Upper lobe of left lung (tissue), 6 donors: Measurements from ENCODE around the gene RHOU. TPM values are rescaled to one million over a fixed set of nuclear protein-coding genes. Genes with fewer than 3 reads are reported as not detected.

ENCODE experiments used
- ATAC-seq, 2 donors: fragments of 200-7000 bp; cut with Tn5 transposase; one replicate each; pipeline ENCODE4 v1.9.1; 2022; ENCODE audit warnings: mild to moderate bottlenecking in 2 of 2, moderate library complexity in 2 of 2; ENCODE audit not compliant: low FRiP score in 2 of 2
- DNase-seq, 2 donors: peaks; one replicate each; pipeline ENCODE4 v3.0.0-alpha.2; 2019 to 2020
- H3K27ac ChIP-seq, 4 donors: fragments of 200-600 bp; sonication (generic); one replicate each; pipeline ENCODE4 v1.5.1; 2016 to 2019
- H3K27me3 ChIP-seq, 4 donors: fragments of 200-600 bp; sonication (generic); one replicate each; pipeline ENCODE4 v1.5.1; 2017 to 2019
- H3K36me3 ChIP-seq, 4 donors: fragments of 200-600 bp; sonication (generic); one replicate each; pipeline ENCODE4 v1.5.1; 2016 to 2019
- H3K4me1 ChIP-seq, 4 donors: fragments of 200-600 bp; sonication (generic); one replicate each; pipeline ENCODE4 v1.5.1; 2018 to 2019
- H3K4me3 ChIP-seq, 4 donors: fragments of 200-600 bp; sonication (generic); one replicate each; pipeline ENCODE4 v1.5.1; 2017 to 2019; ENCODE audit warnings: mild to moderate bottlenecking in 2 of 4, moderate library complexity in 1 of 4
- H3K9me3 ChIP-seq, 4 donors: fragments of 200-600 bp; sonication (generic); one replicate each; pipeline ENCODE4 v1.5.1; 2018 to 2019
- EP300 ChIP-seq, 4 donors: sonication (generic); formaldehyde crosslinking; IDR thresholded peaks; one replicate each; pipeline ENCODE4 v1.5.1; 2017; ENCODE audit warnings: antibody characterized with exemption in 4 of 4, control low read depth in 2 of 4
- POLR2A ChIP-seq, 4 donors: fragments of 450-650 bp; IDR thresholded peaks; one replicate each; pipeline ENCODE4 v1.5.1; 2016 to 2017; ENCODE audit warnings: antibody characterized with exemption in 4 of 4, mild to moderate bottlenecking in 2 of 4
- POLR2AphosphoS5 ChIP-seq, 2 donors: sonication (generic); formaldehyde crosslinking; IDR thresholded peaks; one replicate each; pipeline ENCODE4 v1.5.1; 2017; ENCODE audit warnings: antibody characterized with exemption in 2 of 2
- WGBS, 2 donors: methylation state at CpG; one replicate each; pipeline ENCODE4 v1.1.5; 2017 to 2018; 5-methylcytosine and 5-hydroxymethylcytosine counted together
- total RNA-seq, 6 donors: library from RNA; depleted of rRNA in 4 of 6; stranded (reverse); fragments of >200 nt in 4 of 6; gene quantifications; one replicate each; pipeline versions ENCODE4 v1.1.0 to v1.2.1, GENCODE V29; 2016 to 2021
- TF ChIP-seq, protein P1 (sequence below), 6 experiments: fragments of 450-650 bp in 4 of 6; fragments of 200-600 bp in 2 of 6; sonication (generic) in 2 of 6; IDR thresholded peaks; one replicate each; pipeline ENCODE4 v1.5.1; 2016 to 2019; ENCODE audit warnings: antibody characterized with exemption in 6 of 6
- donor health status: DM: no; HTN: no; CAD: no; lungs with moderate emphysema.
- donor health status: DM: no; HTN: yes; CAD: no; lungs with severe emphysema.

Gene RHOU
- total RNA-seq, 6 donors from 2014 or later, result 11.0 to 44.9 (median 18.7) TPM

DNA sequence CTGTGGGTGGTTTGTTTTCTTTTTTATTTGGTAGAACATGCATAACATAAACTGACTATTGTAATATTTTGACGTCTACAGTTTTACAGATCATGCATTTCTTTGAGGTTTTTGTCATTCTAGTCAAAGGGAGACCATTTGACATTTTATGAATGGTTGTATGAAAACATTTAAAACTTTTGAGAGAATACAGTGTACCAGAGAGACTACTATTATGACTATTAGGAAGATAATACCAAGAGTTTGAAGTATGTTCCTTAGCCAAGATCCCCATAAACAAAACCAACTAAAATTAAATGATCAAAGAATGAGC, 37.3 kb upstream of the RHOU start:
- TF ChIP-seq POLR2AphosphoS5 (IDR thresholded peaks at IDR 0.05) (no peak), EP300 (IDR thresholded peaks at IDR 0.05) (no peak), POLR2A (IDR thresholded peaks at IDR 0.05) (no peak)
- TF ChIP-seq, protein P1, sequence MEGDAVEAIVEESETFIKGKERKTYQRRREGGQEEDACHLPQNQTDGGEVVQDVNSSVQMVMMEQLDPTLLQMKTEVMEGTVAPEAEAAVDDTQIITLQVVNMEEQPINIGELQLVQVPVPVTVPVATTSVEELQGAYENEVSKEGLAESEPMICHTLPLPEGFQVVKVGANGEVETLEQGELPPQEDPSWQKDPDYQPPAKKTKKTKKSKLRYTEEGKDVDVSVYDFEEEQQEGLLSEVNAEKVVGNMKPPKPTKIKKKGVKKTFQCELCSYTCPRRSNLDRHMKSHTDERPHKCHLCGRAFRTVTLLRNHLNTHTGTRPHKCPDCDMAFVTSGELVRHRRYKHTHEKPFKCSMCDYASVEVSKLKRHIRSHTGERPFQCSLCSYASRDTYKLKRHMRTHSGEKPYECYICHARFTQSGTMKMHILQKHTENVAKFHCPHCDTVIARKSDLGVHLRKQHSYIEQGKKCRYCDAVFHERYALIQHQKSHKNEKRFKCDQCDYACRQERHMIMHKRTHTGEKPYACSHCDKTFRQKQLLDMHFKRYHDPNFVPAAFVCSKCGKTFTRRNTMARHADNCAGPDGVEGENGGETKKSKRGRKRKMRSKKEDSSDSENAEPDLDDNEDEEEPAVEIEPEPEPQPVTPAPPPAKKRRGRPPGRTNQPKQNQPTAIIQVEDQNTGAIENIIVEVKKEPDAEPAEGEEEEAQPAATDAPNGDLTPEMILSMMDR (IDR thresholded peaks at IDR 0.05), result no peak
- Histone ChIP-seq H3K27me3 (no peaks in the 10 kb centered on the region), H3K36me3 (no peaks in the 10 kb centered on the region), H3K9me3 (peaks cover 0 to 3% (median 0%) of the 10 kb centered on the region in 4 donors), H3K4me3 (no peak overlapping the region), H3K27ac (no peak overlapping the region), H3K4me1 (no peaks in the 10 kb centered on the region)
- ATAC-seq (no peak), DNase-seq (no peak)
- WGBS, 2 donors, result 67 to 79% methylated on average over 1 of the region's 1 CpG

DNA sequence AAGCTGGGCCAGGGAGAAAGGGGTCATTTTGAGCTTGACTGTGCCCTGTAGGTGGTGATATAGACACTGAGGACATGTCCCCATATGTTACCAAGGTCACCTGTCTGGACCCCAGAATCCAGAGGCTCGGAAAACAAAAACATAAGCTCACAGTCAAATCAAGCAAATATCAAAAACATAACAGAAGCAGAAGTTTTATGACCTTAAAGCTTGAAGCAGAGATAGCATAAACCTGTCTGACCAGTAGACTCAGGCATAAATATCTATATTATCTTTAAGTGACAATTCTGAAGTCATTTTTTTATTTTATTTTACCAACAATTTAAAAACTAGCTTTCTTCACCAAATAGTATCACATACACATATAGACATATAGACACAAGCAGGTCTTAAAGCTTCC, 32.8 kb upstream of the RHOU start:
- no peak overlapping the region for H3K27ac ChIP-seq
- no peak for DNase-seq
- TF ChIP-seq POLR2AphosphoS5 (IDR thresholded peaks at IDR 0.05), result no peak
- no peak for TF ChIP-seq EP300 (IDR thresholded peaks at IDR 0.05)
- TF ChIP-seq, protein P1 (IDR thresholded peaks at IDR 0.05), result no peak
- TF ChIP-seq POLR2A (IDR thresholded peaks at IDR 0.05), result no peak
- 100% methylated on average over 1 of the region's 1 CpG for WGBS, 2 donors
- peaks cover 0 to 3% (median 0%) of the 10 kb centered on the region in 4 donors for H3K9me3 ChIP-seq
- H3K4me1 ChIP-seq, result no peaks in the 10 kb centered on the region
- no peak for ATAC-seq
- no peak overlapping the region for H3K4me3 ChIP-seq
- H3K36me3 ChIP-seq, result no peaks in the 10 kb centered on the region
- H3K27me3 ChIP-seq, result no peaks in the 10 kb centered on the region

DNA sequence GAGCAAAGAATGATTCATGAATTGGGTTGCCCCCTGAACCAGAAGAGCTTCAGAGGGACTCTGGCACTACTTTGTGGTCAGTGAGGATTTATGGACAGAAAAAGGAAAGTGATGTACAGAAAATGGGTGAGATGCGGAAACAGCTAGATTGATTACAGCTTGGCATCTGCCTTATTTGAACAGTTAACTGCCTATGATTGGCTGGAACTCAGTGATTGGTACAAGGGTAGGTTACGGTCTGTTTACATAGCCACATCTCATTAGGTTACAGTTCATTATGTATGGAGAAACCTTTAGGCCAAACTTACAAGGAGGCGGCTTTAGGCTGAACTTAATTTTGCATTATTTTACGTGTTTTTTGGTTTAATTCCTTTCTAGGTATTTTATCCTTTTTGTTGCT, 29.0 kb upstream of the RHOU start:
- TF ChIP-seq, protein P1 (IDR thresholded peaks at IDR 0.05), result no peak
- TF ChIP-seq POLR2A (IDR thresholded peaks at IDR 0.05) (no peak), POLR2AphosphoS5 (IDR thresholded peaks at IDR 0.05) (no peak), EP300 (IDR thresholded peaks at IDR 0.05) (no peak)
- no peaks in the 10 kb centered on the region for H3K36me3 ChIP-seq
- WGBS, 2 donors, result 95 to 97% methylated on average over 4 of the region's 4 CpGs
- H3K4me1 ChIP-seq, result no peaks in the 10 kb centered on the region
- peaks cover 0 to 3% (median 0%) of the 10 kb centered on the region in 4 donors for H3K9me3 ChIP-seq
- DNase-seq, result no peak
- H3K27me3 ChIP-seq, result no peaks in the 10 kb centered on the region
- ATAC-seq, result no peak
- H3K4me3 ChIP-seq, result no peak overlapping the region
- H3K27ac ChIP-seq, result no peak overlapping the region

DNA sequence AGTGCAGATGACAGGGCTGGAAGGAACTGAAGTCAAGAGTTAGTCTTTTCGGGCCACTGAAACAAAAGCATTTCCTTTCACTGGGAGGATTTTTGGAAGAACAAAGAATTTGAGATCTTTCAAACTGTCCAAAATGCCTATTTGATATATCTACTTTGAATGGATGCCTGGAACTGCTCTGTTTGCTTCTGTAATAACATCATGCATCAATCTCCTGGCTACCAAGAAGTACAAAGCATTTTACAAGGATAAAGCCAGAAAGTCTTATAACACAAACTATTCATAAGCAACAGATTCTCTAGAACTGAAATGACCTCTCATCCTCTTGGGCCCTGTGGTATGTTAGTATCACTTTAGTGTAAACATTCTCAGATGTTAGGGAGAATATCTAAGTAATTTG, 18.2 kb upstream of the RHOU start:
- no peak overlapping the region for H3K27ac ChIP-seq
- H3K4me3 ChIP-seq, result no peak overlapping the region
- H3K9me3 ChIP-seq, result no peaks in the 10 kb centered on the region
- no peak for DNase-seq
- TF ChIP-seq POLR2A (IDR thresholded peaks at IDR 0.05) (no peak), POLR2AphosphoS5 (IDR thresholded peaks at IDR 0.05) (no peak)
- TF ChIP-seq, protein P1 (IDR thresholded peaks at IDR 0.05), result no peak
- no peaks in the 10 kb centered on the region for H3K36me3 ChIP-seq
- H3K4me1 ChIP-seq, result no peaks in the 10 kb centered on the region
- H3K27me3 ChIP-seq, result no peaks in the 10 kb centered on the region
- WGBS, 2 donors, result 63 to 69% methylated on average over 1 of the region's 1 CpG
- peak in 1 of 2 donors; percentile 50 for ATAC-seq

DNA sequence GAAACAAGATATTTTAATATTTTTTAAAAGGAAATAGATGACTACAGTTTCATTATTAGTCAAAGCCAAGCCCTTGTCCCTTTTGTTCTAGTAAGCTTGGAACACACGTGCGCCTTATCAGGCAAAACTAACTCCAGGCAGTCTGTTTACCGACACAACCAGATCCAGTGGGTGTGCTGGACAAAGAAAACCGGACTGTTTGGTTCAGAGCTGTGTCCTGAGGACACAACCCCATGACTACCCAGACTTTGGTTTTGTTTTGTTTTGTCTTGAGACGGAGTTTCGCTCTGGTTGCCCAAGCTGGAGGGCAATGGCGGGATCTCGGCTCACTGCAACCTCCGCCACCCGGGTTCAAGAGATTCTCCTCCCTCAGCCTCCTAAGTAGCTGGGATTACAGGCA, 13.9 kb upstream of the RHOU start:
- no peaks in the 10 kb centered on the region for H3K9me3 ChIP-seq
- H3K27me3 ChIP-seq, result no peaks in the 10 kb centered on the region
- TF ChIP-seq, protein P1 (IDR thresholded peaks at IDR 0.05), result no peak
- TF ChIP-seq POLR2A (IDR thresholded peaks at IDR 0.05) (no peak), POLR2AphosphoS5 (IDR thresholded peaks at IDR 0.05) (no peak), EP300 (IDR thresholded peaks at IDR 0.05) (no peak)
- 83 to 89% methylated on average over 10 of the region's 10 CpGs for WGBS, 2 donors
- no peaks in the 10 kb centered on the region for H3K36me3 ChIP-seq
- peak in 1 of 2 donors; percentile 53 for ATAC-seq
- no peak for DNase-seq
- no peak overlapping the region for H3K27ac ChIP-seq
- H3K4me1 ChIP-seq, result no peaks in the 10 kb centered on the region
- no peak overlapping the region for H3K4me3 ChIP-seq
